Bone marrow (tissue), 2 donors: Measurements from ENCODE around the gene CD36.
A peak's percentile ranks its signal among the peaks of the same experiment; 100 is the strongest.
"Not testable (repeated sequence)": the region's sequence is repeated elsewhere in the genome, so short reads cannot be mapped to it uniquely, and the experiment has no call there.

Experiments
- DNase-seq, 2 donors: peaks; one replicate each; lab custom pipeline; 2025; lab: John Stamatoyannopoulos, UW

The CD36 gene

DNA sequence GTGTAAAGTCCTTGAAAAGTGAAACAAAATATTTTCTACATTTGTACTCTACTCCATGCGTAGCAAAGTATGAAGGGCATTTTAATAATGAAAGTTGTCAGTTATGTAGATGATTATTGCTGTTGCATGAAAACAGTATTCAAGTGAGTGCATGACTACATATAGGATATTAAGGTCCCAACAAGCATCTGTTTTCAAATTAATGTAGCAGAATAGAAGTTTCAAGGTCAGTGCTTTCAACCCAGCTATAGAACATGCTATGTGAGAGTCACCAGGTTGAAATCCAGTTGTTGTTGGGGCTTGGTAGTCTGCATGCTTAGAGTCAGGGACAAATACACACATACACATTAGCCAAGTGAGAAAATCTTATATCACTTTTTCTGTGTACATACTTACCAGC, 14.8 kb downstream of the CD36 start:
- DNase-seq: no peak

- DNase-seq: no peak
Measured at GRCh38 chr7:80654887-80655340, 16.5 kb downstream of the CD36 start.

DNA sequence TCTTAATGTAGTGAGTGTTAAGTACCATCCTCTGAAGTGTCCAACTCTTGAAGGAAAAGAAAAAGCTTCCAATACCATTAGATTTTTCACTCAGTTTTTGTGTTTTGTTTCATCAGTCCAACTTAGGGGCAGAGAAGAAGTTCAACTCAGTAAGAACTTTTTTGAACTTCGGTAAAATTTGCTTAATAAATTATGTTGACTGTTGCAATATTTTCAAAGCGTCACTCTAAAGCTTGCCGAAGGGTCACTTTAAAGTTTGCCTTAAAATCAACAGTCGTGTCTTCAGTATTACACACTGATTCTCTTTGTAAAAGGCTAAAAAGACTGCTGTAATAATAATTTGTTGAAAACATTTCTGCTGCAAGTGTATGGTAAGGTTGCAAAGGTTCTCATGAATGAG, 17.6 kb downstream of the CD36 start:
- DNase-seq: no peak

- peak in 1 of 2 donors; percentile 59 for DNase-seq
Measured at GRCh38 chr7:80659120-80660055, 20.9 kb downstream of the CD36 start.

DNA sequence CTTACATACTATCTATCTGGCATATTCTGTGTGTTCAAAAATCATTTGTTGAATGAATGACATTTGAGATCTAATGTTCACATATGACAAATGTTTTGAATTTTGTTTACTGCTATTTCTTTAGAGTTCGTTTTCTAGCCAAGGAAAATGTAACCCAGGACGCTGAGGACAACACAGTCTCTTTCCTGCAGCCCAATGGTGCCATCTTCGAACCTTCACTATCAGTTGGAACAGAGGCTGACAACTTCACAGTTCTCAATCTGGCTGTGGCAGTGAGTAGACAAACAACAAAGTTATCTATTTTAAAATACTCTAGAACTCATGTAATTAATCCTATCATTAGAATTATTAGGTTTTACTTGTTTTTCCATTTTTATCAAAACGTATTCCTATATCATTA, 22.5 kb downstream of the CD36 start:
- DNase-seq: no peak

DNA sequence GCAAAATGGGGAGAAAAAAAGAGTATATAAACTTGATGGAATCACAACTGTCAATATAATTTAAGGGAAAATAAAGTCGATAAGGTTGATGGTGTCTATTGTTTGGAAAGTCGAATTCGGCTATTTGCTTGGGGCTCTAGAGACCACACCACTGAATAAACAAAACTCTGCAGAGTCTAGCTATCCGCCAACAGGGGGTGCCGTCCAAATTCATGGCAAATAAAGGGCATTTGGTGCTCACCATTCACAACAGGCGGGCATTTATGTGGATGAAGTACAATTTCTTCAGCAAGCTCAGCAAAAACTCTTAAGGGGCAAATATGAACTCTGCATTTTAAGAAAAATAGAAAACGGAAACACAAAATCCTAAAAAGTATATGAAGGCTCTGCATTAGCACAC, 23.3 kb downstream of the CD36 start:
- DNase-seq: no peak

- DNase-seq: no peak
Measured at GRCh38 chr7:80662252-80662651, 23.8 kb downstream of the CD36 start.

DNA sequence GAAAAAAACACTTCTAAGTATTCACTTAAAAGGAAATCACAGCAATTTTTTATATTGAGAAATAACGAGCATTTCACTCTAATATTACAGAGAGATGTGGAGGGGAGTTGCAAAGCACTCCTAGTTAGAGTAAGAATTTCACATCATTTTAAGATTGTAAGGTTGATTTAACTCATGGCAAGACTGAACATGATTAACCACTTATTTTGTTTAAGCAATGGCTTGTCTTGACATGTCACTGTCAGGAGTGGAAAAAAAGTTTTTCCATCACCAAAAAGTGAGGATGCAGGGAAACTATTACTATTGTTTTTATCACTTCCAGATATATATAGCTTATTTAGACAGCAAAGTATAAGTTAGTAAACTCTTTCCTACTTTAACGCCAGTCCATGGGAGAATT, 27.1 kb downstream of the CD36 start:
- DNase-seq: no peak

GRCh38 chr7:80666376-80666775, 27.9 kb downstream of the CD36 start:
- DNase-seq: no peak

- DNase-seq: not testable (repeated sequence)
Measured at GRCh38 chr7:80669367-80669766, 30.9 kb downstream of the CD36 start.

GRCh38 chr7:80671744-80672143, 33.3 kb downstream of the CD36 start:
- no peak for DNase-seq

GRCh38 chr7:80675090-80675489, 36.6 kb downstream of the CD36 start:
- DNase-seq: no peak

DNA sequence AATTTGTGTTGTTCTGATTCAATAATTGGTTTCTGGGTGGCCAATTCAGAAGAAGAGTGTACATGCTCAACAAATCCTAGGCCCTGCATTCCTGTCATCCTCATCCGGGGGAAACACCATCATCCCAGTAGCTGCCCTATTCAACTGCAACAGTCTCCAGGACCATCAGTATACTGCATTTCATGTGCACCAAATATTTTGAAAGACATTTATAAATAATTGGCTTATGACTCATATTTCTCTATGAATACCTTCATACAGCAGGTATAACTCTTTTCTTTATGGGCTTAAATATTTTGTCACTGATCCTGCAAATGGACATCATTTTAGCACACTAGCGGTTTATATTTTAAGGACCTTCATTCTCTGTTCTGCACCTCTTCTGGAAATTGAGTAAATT, 38.0 kb downstream of the CD36 start:
- no peak for DNase-seq

- no peak for DNase-seq
Measured at GRCh38 chr7:80677629-80678028, 39.2 kb downstream of the CD36 start.

DNA sequence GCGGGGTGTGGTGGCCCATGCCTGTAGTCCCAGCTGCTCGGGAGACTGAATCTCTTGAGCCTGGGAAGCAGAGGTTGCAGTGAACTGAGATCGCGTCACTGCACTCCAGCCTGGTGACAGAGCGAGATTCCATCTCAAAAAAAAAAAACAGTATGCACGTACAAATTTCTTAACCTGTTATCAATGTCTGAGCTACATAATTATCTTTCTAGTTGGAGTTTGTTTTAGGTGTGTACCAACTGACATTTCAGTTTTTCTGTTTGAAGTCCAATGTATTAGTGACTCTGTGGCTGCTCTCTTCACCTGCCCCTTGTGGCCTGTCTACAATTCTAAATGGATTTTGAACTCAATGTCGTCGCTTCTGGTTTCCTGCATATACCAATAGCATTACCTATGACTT, 40.3 kb downstream of the CD36 start:
- DNase-seq: no peak

GRCh38 chr7:80679921-80680907, 41.8 kb downstream of the CD36 start:
- DNase-seq: peak in 1 of 2 donors; percentile 76

GRCh38 chr7:80681272-80681885, 42.9 kb downstream of the CD36 start:
- DNase-seq: peak in 1 of 2 donors; percentile 7

DNA sequence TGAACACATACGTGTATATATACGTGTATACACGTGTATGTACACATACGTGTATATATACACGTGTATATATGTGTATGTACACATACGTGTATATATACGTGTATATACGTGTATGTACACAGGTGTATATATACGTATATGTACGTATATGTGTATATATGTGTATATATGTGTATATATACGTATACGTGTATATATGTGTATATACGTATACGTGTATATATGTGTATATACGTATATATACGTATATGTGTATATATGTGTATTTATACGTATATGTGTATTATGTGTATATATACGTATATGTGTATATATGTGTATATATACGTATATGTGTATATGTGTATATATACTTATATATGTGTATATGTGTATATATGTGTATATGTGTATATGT, 44.3 kb downstream of the CD36 start:
- no peak for DNase-seq

GRCh38 chr7:80686576-80686975, 48.1 kb downstream of the CD36 start:
- no peak for DNase-seq

GRCh38 chr7:80699045-80699638, 60.7 kb downstream of the CD36 start:
- peak in 1 of 2 donors; percentile 48 for DNase-seq

- no peak for DNase-seq
Measured at GRCh38 chr7:80699721-80700256, 61.3 kb downstream of the CD36 start.
